DOHH2 (cell line): ENCODE results near the gene RABIF.

Experiments used
- EZH2phosphoT487 ChIP-seq: fragments of 200-600 bp; sonication (generic); IDR thresholded peaks from 2 replicates; pipeline ENCODE4 v1.6.1; 2017; ENCODE audit warnings: borderline replicate concordance, mild to moderate bottlenecking, antibody characterized with exemption, low read length, moderate library complexity, mixed read lengths
- TF ChIP-seq, protein P1 (sequence below): fragments of 200-600 bp; sonication (generic); IDR thresholded peaks from one replicate; pipeline ENCODE4 v1.5.1; 2014; ENCODE audit warnings: antibody characterized with exemption, mild to moderate bottlenecking, low read depth, low read length; ENCODE audit not compliant: poor library complexity, severe bottlenecking

DNA sequence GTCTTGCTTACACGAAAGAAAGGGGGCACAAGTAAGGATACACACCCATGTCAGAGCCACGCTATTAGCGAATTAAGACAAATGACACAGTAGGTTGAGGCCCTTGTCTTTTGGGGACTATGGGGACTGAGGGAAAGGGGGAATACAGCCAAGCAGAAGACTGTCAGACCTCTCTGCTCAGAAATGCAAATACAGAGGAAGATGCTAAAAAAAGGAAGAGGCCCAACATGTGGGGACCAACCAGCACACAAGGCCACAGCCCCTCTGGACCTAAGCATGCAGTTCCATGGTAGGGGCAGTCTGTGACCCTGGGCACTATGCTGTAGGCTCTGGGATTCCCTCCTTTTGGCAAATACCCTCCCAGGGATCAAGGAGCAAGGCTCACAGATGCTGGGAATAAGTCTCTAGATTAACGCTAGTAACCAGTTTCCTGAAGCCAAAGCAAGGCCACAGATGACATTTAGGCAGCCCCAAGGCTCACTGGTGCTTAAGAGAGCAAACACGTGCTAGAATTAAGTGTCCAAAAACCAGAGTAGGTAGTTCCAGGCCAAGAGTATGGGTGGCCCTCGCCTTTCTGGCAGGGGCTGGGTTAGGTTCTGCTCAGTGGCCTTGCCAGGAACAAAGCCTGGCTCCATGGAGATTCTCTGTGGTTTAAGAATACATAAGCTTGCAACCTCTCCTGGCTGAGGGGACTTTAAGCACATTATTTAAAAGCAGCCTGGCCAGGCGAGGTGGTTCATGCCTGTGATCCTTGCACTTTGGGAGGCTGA lies 38.2 kb downstream of the RABIF start:
- TF ChIP-seq, protein P1, sequence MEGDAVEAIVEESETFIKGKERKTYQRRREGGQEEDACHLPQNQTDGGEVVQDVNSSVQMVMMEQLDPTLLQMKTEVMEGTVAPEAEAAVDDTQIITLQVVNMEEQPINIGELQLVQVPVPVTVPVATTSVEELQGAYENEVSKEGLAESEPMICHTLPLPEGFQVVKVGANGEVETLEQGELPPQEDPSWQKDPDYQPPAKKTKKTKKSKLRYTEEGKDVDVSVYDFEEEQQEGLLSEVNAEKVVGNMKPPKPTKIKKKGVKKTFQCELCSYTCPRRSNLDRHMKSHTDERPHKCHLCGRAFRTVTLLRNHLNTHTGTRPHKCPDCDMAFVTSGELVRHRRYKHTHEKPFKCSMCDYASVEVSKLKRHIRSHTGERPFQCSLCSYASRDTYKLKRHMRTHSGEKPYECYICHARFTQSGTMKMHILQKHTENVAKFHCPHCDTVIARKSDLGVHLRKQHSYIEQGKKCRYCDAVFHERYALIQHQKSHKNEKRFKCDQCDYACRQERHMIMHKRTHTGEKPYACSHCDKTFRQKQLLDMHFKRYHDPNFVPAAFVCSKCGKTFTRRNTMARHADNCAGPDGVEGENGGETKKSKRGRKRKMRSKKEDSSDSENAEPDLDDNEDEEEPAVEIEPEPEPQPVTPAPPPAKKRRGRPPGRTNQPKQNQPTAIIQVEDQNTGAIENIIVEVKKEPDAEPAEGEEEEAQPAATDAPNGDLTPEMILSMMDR: no peak
- TF ChIP-seq EZH2phosphoT487: no peak
